ENCODE results near the gene MGAT3. TPM values are rescaled to one million over a fixed set of nuclear protein-coding genes. Genes with fewer than 3 reads are reported as not detected.

Gene MGAT3
- total and polyA plus RNA-seq, 2 experiments from 2014 or later = 7.0 to 20.0 TPM

DNA sequence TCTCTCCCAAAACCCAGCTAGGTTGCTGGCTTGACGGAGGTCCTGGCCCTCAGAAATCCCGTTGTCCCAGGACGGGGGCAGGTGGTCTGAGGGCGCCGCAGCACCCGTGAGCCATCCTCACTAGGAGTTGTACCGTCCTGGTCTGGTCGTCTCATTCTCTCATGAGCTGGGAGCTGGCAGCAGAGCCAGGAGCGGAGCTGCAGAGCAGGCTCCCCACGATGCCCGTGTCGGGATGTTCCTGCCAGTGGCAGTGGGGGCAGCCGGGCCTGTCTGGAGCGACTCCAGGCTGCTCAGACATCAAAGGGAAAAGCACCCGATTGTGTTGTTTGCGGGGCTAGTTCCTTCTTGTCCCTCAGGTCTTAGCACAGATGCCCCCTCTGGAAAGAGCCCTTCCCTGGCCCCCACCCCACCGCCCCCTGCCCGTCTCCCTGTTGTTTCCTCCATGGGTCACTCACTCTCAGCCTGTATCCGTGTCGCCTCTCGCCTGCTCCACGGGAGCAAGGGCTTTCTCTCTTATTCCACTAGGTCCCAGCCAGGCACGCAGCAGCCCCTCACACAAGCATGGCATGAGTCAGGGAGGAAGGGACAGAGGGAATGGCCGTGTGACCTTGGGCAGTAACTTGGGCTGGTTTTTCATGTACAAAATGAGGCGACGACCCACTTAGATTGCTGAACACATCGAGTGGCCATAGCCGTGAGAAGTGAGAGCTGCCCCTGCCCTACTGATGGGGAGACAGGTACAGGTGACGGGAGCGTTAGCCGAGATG, 23.2 kb upstream of the MGAT3 start:
- Histone ChIP-seq H3K27me3 (no peaks in the 10 kb centered on the region), H3K9me3 (ENCODE audit: low read depth) (no peaks in the 10 kb centered on the region), H3K4me2 (no peak overlapping the region), H3K27ac (no peak overlapping the region), H3K9me2 (replicated peaks; ENCODE audit: insufficient read depth) (no peaks in the 10 kb centered on the region), H3K79me2 (no peaks in the 10 kb centered on the region), H2AFZ (no peak overlapping the region), H3K4me1 (ENCODE audit: insufficient read depth) (peaks cover 8% of the 10 kb centered on the region), H3K36me3 (replicated peaks; ENCODE audit: insufficient read depth, low read depth) (no peaks in the 10 kb centered on the region), H4K20me1 (ENCODE audit: insufficient read depth, poor library complexity, severe bottlenecking) (no peaks in the 10 kb centered on the region), H3K4me3 (no peak overlapping the region)
- DNase-seq (ENCODE audit: low spot score) = no peak
- TF ChIP-seq, protein P1, sequence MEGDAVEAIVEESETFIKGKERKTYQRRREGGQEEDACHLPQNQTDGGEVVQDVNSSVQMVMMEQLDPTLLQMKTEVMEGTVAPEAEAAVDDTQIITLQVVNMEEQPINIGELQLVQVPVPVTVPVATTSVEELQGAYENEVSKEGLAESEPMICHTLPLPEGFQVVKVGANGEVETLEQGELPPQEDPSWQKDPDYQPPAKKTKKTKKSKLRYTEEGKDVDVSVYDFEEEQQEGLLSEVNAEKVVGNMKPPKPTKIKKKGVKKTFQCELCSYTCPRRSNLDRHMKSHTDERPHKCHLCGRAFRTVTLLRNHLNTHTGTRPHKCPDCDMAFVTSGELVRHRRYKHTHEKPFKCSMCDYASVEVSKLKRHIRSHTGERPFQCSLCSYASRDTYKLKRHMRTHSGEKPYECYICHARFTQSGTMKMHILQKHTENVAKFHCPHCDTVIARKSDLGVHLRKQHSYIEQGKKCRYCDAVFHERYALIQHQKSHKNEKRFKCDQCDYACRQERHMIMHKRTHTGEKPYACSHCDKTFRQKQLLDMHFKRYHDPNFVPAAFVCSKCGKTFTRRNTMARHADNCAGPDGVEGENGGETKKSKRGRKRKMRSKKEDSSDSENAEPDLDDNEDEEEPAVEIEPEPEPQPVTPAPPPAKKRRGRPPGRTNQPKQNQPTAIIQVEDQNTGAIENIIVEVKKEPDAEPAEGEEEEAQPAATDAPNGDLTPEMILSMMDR (IDR thresholded peaks at IDR 0.05; ENCODE audit: poor library complexity) = no peak
- TF ChIP-seq EZH2 (IDR thresholded peaks at IDR 0.05; ENCODE audit: borderline replicate concordance) (no peak), EZH2phosphoT487 (IDR thresholded peaks at IDR 0.05; ENCODE audit: low read depth, severe bottlenecking, unreplicated experiment) (no peak)
- 92% methylated on average over 30 of the region's 31 CpGs for WGBS (ENCODE audit: low lambda C conversion rate, missing lambda C conversion rate)

DNA sequence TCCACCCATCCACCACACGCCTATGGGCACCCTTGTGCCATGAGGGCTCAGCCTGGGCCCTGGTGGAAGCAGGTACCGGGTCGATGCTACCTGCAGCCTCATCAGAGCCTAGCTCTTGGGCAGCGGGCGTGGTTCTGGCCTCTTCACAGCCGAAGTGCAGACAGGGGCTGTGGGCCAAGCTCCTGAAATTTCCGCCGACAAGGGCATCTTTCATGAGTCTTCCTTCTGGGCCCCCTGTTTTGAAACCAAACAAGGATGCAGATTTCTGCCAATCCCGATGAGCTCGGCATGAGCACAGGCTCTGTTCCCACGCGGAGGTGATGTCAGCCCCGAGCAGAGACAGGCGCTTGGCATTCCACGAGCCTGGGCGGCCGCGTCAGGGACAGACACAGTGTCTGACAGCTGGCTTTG, 22.6 kb upstream of the MGAT3 start:
- Histone ChIP-seq H3K9me3 (ENCODE audit: low read depth) (no peaks in the 10 kb centered on the region), H3K9me2 (replicated peaks; ENCODE audit: insufficient read depth) (no peaks in the 10 kb centered on the region), H4K20me1 (ENCODE audit: insufficient read depth, poor library complexity, severe bottlenecking) (no peaks in the 10 kb centered on the region), H3K4me2 (no peak overlapping the region), H3K36me3 (replicated peaks; ENCODE audit: insufficient read depth, low read depth) (no peaks in the 10 kb centered on the region), H3K4me3 (no peak overlapping the region), H3K27ac (no peak overlapping the region), H3K4me1 (ENCODE audit: insufficient read depth) (peaks cover 8% of the 10 kb centered on the region), H2AFZ (no peak overlapping the region), H3K79me2 (no peaks in the 10 kb centered on the region), H3K27me3 (no peaks in the 10 kb centered on the region)
- no peak for TF ChIP-seq EZH2 (IDR thresholded peaks at IDR 0.05; ENCODE audit: borderline replicate concordance)
- no peak for TF ChIP-seq EZH2phosphoT487 (IDR thresholded peaks at IDR 0.05; ENCODE audit: low read depth, severe bottlenecking, unreplicated experiment)
- TF ChIP-seq, protein P1 (IDR thresholded peaks at IDR 0.05; ENCODE audit: poor library complexity) = no peak
- no peak for DNase-seq (ENCODE audit: low spot score)
- WGBS (ENCODE audit: low lambda C conversion rate, missing lambda C conversion rate) = 85% methylated on average over 18 of the region's 18 CpGs

DNA sequence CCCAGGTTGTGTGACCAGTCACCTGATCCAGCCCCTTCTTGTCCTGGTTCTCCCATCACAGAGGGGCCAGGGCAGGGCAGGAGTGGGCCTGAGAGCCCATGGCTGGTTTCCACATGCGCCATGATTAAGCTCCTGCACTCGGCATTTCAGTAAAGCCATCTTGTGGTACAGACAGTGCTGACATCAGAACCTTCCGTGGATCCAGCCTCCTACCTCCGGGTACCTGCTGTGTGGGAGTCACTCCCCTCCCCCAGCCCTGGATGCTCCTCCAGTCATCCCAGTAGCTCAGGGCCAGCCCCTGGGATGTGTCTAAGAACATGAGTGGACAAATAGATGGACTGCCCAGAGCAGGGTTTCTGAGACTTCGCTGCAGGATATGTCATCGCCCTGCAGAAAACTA, 22.1 kb upstream of the MGAT3 start:
- Histone ChIP-seq H3K9me3 (ENCODE audit: low read depth) (no peaks in the 10 kb centered on the region), H3K4me3 (no peak overlapping the region), H3K9me2 (replicated peaks; ENCODE audit: insufficient read depth) (no peaks in the 10 kb centered on the region), H3K4me2 (no peak overlapping the region), H3K27ac (no peak overlapping the region), H2AFZ (no peak overlapping the region), H3K36me3 (replicated peaks; ENCODE audit: insufficient read depth, low read depth) (no peaks in the 10 kb centered on the region), H3K4me1 (ENCODE audit: insufficient read depth) (peaks cover 8% of the 10 kb centered on the region), H3K79me2 (no peaks in the 10 kb centered on the region), H4K20me1 (ENCODE audit: insufficient read depth, poor library complexity, severe bottlenecking) (no peaks in the 10 kb centered on the region), H3K27me3 (no peaks in the 10 kb centered on the region)
- WGBS (ENCODE audit: low lambda C conversion rate, missing lambda C conversion rate) = 80% methylated on average over 6 of the region's 6 CpGs
- TF ChIP-seq EZH2phosphoT487 (IDR thresholded peaks at IDR 0.05; ENCODE audit: low read depth, severe bottlenecking, unreplicated experiment) = no peak
- TF ChIP-seq, protein P1 (IDR thresholded peaks at IDR 0.05; ENCODE audit: poor library complexity) = no peak
- TF ChIP-seq EZH2 (IDR thresholded peaks at IDR 0.05; ENCODE audit: borderline replicate concordance) = no peak
- DNase-seq (ENCODE audit: low spot score) = no peak
